Effector memory CD8-positive, alpha-beta T cell (primary cell): ENCODE data around the gene IP6K3.

Experiments used
- ATAC-seq: fragments of 150-1000 bp; cut with Tn5 transposase; replicated peaks from 2 replicates; pipeline ENCODE4 v1.10.0; 2021; ENCODE audit warnings: mild to moderate bottlenecking, moderate library complexity
- DNase-seq, 3 experiments: peaks; one replicate each; pipeline ENCODE4 v3.0.0; 2021
- H3K27ac Mint-ChIP-seq, 2 donors: one replicate each; pipeline ENCODE4 v1.8.0; 2022; ENCODE audit warnings: mild to moderate bottlenecking in 2 of 2, mixed read lengths in 2 of 2, moderate library complexity in 2 of 2
- H3K27me3 Mint-ChIP-seq, 2 donors: one replicate each; pipeline ENCODE4 v1.8.0; 2022; ENCODE audit warnings: mixed read lengths in 2 of 2
- H3K36me3 Mint-ChIP-seq: one replicate; pipeline ENCODE4 v1.8.0; 2022; ENCODE audit warnings: mild to moderate bottlenecking, moderate library complexity, mixed read lengths; ENCODE audit not compliant: insufficient read depth
- H3K4me1 Mint-ChIP-seq, 2 donors: one replicate each; pipeline ENCODE4 v1.8.0; 2022; ENCODE audit warnings: low read depth in 2 of 2, mixed read lengths in 2 of 2
- H3K4me3 Mint-ChIP-seq, 2 donors: one replicate each; pipeline ENCODE4 v1.8.0; 2022; ENCODE audit warnings: mild to moderate bottlenecking in 2 of 2, mixed read lengths in 2 of 2, moderate library complexity in 2 of 2
- H3K9me3 Mint-ChIP-seq, 2 donors: one replicate each; pipeline ENCODE4 v1.8.0; 2022; ENCODE audit warnings: mixed read lengths in 2 of 2

IP6K3 gene

GRCh38 chr6:33749401-33749800 is 2.7 kb upstream of the IP6K3 start:
- H3K4me1 Mint-ChIP-seq: peaks cover under 1 to 2% of the 10 kb centered on the region in 2 donors
- no peak overlapping the region for H3K27ac Mint-ChIP-seq
- H3K36me3 Mint-ChIP-seq: no peaks in the 10 kb centered on the region
- peaks cover 17 to 59% of the 10 kb centered on the region in 2 donors for H3K27me3 Mint-ChIP-seq
- no peaks in the 10 kb centered on the region for H3K9me3 Mint-ChIP-seq
- DNase-seq: no peak
- no peak overlapping the region for H3K4me3 Mint-ChIP-seq
- ATAC-seq: no peak

- DNase-seq: no peak
- Mint-ChIP-seq H3K9me3 (no peaks in the 10 kb centered on the region), H3K4me1 (peaks cover 4% of the 10 kb centered on the region in 2 donors), H3K36me3 (no peaks in the 10 kb centered on the region), H3K4me3 (no peak overlapping the region), H3K27me3 (peaks cover 17 to 59% of the 10 kb centered on the region in 2 donors), H3K27ac (no peak overlapping the region)
- no peak for ATAC-seq
These were observed 2.1 kb upstream of the IP6K3 start for GRCh38 chr6:33748841-33749240.

GRCh38 chr6:33747823-33748222 is 1.1 kb upstream of the IP6K3 start:
- Mint-ChIP-seq H3K27me3 (peaks cover 20 to 62% of the 10 kb centered on the region in 2 donors), H3K4me3 (no peak overlapping the region), H3K4me1 (peaks cover 4% of the 10 kb centered on the region in 2 donors), H3K9me3 (no peaks in the 10 kb centered on the region), H3K27ac (no peak overlapping the region), H3K36me3 (no peaks in the 10 kb centered on the region)
- no peak for DNase-seq
- ATAC-seq: no peak

DNA sequence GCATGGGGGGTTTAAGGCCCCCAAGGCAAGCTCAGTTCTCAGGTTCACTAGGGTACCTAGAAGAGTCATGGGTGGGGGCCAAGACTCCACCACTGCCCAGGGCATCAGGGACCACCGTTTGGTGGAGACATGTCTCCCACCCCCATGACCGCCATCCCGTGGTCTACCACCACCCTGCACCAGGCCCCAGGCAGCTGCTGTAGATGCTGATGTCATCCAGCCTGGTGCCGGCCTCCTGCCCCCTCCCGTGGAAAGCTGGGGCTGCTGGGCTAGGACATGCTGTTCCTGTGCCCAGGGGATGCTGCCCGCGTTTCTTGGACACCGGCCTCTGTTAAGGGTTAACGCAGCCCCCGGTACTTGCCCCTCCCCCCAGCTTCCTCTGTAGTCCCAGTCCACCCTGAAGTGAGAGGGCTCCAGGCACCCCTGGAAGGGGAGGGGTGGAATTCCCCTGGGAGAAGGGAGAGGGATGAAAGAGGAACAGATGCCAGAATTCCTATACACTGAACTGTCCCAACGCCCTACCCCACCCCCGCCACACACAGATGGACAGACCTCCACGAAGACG is 587 bp downstream of the IP6K3 start:
- no peaks in the 10 kb centered on the region for H3K36me3 Mint-ChIP-seq
- H3K4me1 Mint-ChIP-seq: peaks cover 4% of the 10 kb centered on the region in 2 donors
- ATAC-seq (no peak), DNase-seq (no peak)
- peaks cover 27 to 69% of the 10 kb centered on the region in 2 donors for H3K27me3 Mint-ChIP-seq
- no peak overlapping the region for H3K27ac Mint-ChIP-seq
- H3K9me3 Mint-ChIP-seq: no peaks in the 10 kb centered on the region
- no peak overlapping the region for H3K4me3 Mint-ChIP-seq

DNA sequence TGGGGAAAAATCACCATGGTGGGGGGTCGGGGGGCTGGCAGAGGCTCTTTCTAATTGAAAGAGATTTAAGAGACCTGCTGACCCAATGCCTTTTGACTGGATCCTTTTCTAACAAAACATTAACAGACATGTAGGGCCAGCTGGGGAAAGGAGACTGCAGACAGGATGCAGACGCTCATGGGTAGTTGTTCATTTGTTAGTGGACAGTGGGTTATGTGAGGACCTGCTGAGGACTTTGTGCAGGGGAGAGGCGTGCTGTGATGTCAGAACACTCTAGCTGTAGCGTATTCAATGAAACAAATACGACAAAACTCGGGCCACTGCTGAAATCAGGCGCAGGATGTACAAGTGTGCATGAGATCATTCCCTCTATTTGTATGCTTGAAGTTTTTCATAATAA is 1.2 kb downstream of the IP6K3 start:
- peaks cover 4% of the 10 kb centered on the region in 2 donors for H3K4me1 Mint-ChIP-seq
- ATAC-seq (no peak), DNase-seq (no peak)
- H3K36me3 Mint-ChIP-seq: no peaks in the 10 kb centered on the region
- H3K27ac Mint-ChIP-seq: no peak overlapping the region
- peaks cover 23 to 64% of the 10 kb centered on the region in 2 donors for H3K27me3 Mint-ChIP-seq
- no peaks in the 10 kb centered on the region for H3K9me3 Mint-ChIP-seq
- no peak overlapping the region for H3K4me3 Mint-ChIP-seq

GRCh38 chr6:33744895-33745546 is 1.7 kb downstream of the IP6K3 start:
- peaks cover 23 to 58% of the 10 kb centered on the region in 2 donors for H3K27me3 Mint-ChIP-seq
- no peak for DNase-seq
- no peak overlapping the region for H3K4me3 Mint-ChIP-seq
- H3K9me3 Mint-ChIP-seq: no peaks in the 10 kb centered on the region
- ATAC-seq: no peak
- peaks cover 4% of the 10 kb centered on the region in 2 donors for H3K4me1 Mint-ChIP-seq
- no peak overlapping the region for H3K27ac Mint-ChIP-seq
- no peaks in the 10 kb centered on the region for H3K36me3 Mint-ChIP-seq

DNA sequence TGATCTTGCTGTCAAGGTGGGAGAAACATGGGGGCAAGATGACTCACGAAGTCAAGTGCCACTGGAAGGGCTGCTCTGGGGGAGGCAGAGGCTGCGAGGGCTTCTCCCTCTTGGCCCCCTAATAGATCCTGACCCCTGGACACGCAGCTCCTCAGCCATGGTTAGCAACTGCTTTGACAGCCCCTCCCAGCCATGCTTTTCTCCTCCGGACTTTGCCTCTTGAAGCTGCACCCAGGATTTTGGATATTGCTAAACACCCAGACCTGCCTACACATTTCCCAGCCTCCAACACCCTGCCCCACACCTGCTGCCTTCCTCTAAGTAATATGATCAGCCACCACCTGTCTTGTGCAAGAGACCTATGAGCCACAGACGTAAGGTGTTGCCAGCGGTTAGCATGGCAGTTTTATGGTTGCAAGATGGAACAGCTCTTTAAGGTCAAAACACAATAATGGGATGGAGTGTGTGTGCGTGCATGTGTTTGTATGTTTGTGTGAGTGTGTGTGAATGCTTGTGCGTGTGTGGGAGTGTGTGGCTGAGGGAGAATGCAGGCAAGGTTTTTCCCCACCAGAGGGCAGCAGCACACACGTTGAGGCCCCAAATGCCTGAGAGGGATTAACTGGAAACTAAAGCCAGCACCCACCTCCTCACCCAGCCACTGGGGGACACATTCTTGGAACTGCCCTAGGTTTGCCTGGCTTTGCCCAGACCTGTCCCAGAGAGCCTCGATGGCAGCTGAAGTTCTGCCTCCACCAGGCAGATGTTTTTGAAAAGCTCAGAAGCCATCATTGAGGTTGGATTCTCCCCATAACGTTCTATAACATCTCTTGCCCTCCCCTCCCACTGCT is 2.5 kb downstream of the IP6K3 start:
- ATAC-seq (peak; percentile 84), DNase-seq (peak; percentile 66 to 71 (median 68))
- no peak overlapping the region for H3K4me3 Mint-ChIP-seq
- H3K36me3 Mint-ChIP-seq: no peaks in the 10 kb centered on the region
- no peaks in the 10 kb centered on the region for H3K9me3 Mint-ChIP-seq
- H3K27me3 Mint-ChIP-seq: peaks cover 23 to 50% of the 10 kb centered on the region in 2 donors
- H3K27ac Mint-ChIP-seq: no peak overlapping the region
- peaks cover 4% of the 10 kb centered on the region in 2 donors for H3K4me1 Mint-ChIP-seq

GRCh38 chr6:33742837-33743236 is 3.9 kb downstream of the IP6K3 start:
- no peak for ATAC-seq
- Mint-ChIP-seq H3K36me3 (no peaks in the 10 kb centered on the region), H3K4me1 (peaks cover 4% of the 10 kb centered on the region in 2 donors), H3K27ac (no peak overlapping the region), H3K9me3 (no peaks in the 10 kb centered on the region), H3K4me3 (no peak overlapping the region), H3K27me3 (peaks cover 18 to 37% of the 10 kb centered on the region in 2 donors)
- no peak for DNase-seq

DNA sequence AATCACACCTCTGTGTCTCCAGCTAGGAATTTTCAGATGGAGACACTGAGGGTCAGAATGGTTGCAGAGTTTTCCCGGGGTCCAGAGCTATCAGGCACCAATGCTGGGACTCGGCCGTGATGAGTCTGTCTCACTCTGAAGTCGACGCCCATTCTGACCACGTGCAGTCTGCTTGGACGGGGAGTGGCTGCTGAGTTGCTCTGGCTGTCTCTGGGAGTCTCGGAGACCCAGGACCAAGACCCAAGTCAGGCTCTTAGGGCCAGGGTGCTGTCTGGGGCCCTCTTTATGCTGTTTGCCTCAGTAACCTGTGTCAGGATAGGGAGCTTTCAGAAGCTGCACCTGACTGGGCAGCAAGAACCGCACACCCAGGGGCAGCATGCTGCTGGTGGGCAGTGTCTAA is 4.6 kb downstream of the IP6K3 start:
- DNase-seq: no peak
- no peaks in the 10 kb centered on the region for H3K9me3 Mint-ChIP-seq
- H3K27me3 Mint-ChIP-seq: peaks cover 13 to 29% of the 10 kb centered on the region in 2 donors
- H3K27ac Mint-ChIP-seq: no peak overlapping the region
- no peaks in the 10 kb centered on the region for H3K36me3 Mint-ChIP-seq
- H3K4me1 Mint-ChIP-seq: peaks cover 4% of the 10 kb centered on the region in 2 donors
- ATAC-seq: no peak
- H3K4me3 Mint-ChIP-seq: no peak overlapping the region

DNA sequence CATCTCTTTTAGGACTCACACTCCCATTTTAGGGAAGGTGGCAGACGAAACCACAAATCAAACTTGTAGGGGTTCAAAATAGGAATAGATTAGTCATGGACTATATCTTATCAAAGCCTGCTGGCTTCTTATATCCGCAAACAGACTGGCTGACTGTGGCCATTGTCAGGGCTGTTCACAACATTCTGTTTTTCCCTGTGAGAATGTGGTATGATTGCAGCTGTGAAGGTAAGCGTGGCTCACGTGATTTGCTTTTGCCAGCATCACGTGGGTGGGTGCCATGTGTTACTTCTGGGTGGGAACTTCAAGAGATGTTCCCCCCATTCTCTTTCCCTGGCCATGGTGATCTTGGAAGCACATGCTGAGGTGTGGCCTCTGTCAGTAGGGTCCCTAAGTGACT is 5.9 kb downstream of the IP6K3 start:
- no peaks in the 10 kb centered on the region for H3K9me3 Mint-ChIP-seq
- no peak overlapping the region for H3K4me3 Mint-ChIP-seq
- H3K27me3 Mint-ChIP-seq: peaks cover 11 to 24% of the 10 kb centered on the region in 2 donors
- no peak for DNase-seq
- no peak overlapping the region for H3K27ac Mint-ChIP-seq
- peaks cover 4% of the 10 kb centered on the region in 2 donors for H3K4me1 Mint-ChIP-seq
- ATAC-seq: no peak
- no peaks in the 10 kb centered on the region for H3K36me3 Mint-ChIP-seq

- H3K36me3 Mint-ChIP-seq: no peaks in the 10 kb centered on the region
- H3K4me3 Mint-ChIP-seq: no peak overlapping the region
- peaks cover 11 to 24% of the 10 kb centered on the region in 2 donors for H3K27me3 Mint-ChIP-seq
- ATAC-seq (no peak), DNase-seq (no peak)
- no peaks in the 10 kb centered on the region for H3K9me3 Mint-ChIP-seq
- H3K27ac Mint-ChIP-seq: no peak overlapping the region
- peaks cover 4% of the 10 kb centered on the region in 2 donors for H3K4me1 Mint-ChIP-seq
These were observed 6.5 kb downstream of the IP6K3 start for GRCh38 chr6:33740204-33740608.

DNA sequence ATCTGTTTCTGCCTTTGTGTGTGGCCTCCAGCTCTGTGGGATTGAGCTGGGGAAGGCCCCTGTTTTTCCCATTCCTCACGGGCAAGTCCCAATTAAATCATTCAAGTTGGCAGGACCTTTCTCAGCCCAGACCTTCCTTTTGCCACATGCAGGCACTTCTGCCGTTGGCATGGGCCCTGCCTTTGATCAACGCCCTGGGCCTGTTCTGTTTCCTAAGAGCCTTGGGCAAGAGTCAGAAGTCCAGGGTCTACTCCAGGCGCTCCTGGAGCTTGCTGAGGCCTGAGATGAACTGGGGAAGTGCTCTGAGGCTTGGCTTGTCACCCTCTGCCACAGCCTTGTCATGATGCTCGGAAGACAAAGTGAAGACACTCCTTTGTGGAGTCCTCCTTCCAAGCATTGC is 7.1 kb downstream of the IP6K3 start:
- peaks cover 4% of the 10 kb centered on the region in 2 donors for H3K4me1 Mint-ChIP-seq
- H3K4me3 Mint-ChIP-seq: no peak overlapping the region
- no peak for DNase-seq
- H3K36me3 Mint-ChIP-seq: no peaks in the 10 kb centered on the region
- peaks cover 11 to 23% of the 10 kb centered on the region in 2 donors for H3K27me3 Mint-ChIP-seq
- no peak overlapping the region for H3K27ac Mint-ChIP-seq
- H3K9me3 Mint-ChIP-seq: no peaks in the 10 kb centered on the region
- ATAC-seq: no peak

DNA sequence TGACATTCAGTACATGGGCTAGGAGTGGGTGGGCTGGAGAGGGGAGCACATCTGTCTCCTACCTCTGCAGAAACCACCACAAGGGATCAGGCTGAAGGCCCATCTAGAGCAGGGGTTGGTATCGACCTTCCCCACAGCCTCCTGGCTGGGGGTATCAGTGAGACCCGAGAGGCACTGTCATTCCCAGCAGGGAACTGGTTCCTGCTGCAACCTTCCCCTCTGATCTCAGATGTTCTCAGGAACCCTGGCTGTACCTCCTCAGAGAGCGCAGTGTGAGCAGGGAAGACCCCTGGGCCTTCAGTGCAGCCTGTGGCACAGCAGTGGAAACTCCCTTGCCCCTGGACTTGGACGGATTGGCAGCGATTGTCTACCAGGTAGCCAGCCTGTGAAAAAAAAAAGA is 7.8 kb downstream of the IP6K3 start:
- ATAC-seq: no peak
- H3K9me3 Mint-ChIP-seq: no peaks in the 10 kb centered on the region
- no peaks in the 10 kb centered on the region for H3K4me1 Mint-ChIP-seq
- H3K27ac Mint-ChIP-seq: no peak overlapping the region
- H3K4me3 Mint-ChIP-seq: no peak overlapping the region
- H3K27me3 Mint-ChIP-seq: peaks cover 11 to 16% of the 10 kb centered on the region in 2 donors
- no peak for DNase-seq
- H3K36me3 Mint-ChIP-seq: no peaks in the 10 kb centered on the region

DNA sequence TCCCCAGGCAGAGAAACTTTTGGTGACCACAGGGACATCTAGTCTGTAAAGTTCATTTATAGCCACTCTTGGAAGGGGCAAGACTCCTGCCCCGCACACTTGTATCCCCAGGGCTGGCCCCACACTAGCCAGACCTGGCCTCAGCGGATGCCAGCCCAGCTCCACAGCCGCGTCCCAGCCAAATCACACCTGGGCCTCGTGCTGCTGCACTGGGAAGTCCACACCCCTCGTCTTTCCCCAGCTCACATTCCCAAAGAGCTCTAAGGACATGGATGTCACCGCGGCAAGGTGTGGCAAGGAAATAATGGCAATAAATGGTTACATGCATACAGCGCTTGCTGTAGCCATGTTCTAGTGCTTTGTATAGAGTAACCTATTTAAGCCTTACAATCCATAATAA is 8.6 kb downstream of the IP6K3 start:
- Mint-ChIP-seq H3K36me3 (no peaks in the 10 kb centered on the region), H3K27ac (no peak overlapping the region), H3K9me3 (no peaks in the 10 kb centered on the region), H3K4me3 (no peak overlapping the region), H3K4me1 (no peaks in the 10 kb centered on the region), H3K27me3 (peaks cover 11 to 17% of the 10 kb centered on the region in 2 donors)
- ATAC-seq (no peak), DNase-seq (no peak)
